Measurements from ENCODE around the gene HNRNPC.

GRCh38 chr14:21298358-21298757 lies 29.1 kb upstream of the HNRNPC start:
- TF ChIP-seq CTCF (IDR thresholded peaks at IDR 0.05; ENCODE audit: borderline replicate concordance, extremely low read depth, low read length, poor library complexity, severe bottlenecking) = no peak
- no peak for TF ChIP-seq EZH2 (IDR thresholded peaks at IDR 0.05; ENCODE audit: borderline replicate concordance, low read depth, low read length, severe bottlenecking)

All from DND-41 (cell line).